Measurements from ENCODE around the gene HAUS3.
"Not testable (repeated sequence)": the region's sequence is repeated elsewhere in the genome, so short reads cannot be mapped to it uniquely, and the experiment has no call there.

HAUS3 gene

DNA sequence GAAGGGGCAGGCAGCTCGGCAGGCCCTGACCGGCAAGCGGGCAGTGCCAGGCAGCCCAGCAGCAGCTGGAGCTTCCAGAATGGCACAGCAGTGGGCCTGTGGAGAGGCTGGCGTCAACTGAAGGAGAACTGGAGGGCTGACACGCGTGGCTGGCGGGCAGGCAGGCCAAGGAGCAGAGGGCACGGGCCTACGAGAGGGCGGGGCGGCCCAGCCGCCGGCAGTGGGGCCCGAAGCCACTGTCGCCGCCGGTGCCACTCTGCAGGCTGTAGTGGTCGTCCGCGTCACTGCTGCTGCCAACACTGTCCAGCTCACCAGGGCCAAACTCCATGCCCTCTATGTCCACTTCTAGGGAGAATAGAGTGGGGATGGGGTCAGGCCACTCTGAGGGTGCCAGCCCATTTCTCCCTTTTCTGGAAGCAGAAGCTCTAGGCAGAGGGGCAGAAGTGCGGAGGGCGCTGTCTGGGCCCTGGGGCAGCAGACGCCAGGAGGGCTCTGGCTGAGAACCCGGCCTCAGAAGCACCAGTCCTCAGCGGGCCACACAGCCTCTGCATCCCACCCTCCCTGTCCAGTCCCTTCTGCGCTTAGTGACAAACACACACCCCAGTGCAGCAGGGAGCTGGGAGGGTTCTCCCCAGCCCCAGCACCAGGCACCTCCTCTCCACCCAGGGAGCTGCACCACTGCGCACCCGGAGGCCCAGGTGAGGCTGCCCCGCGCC is 8.6 kb upstream of the HAUS3 start:
- no peak for DNase-seq

GRCh38 chr4:2249526-2250356 is 7.8 kb upstream of the HAUS3 start:
- no peak for DNase-seq

- no peak for DNase-seq
Observed at GRCh38 chr4:2248821-2249261, 6.9 kb upstream of the HAUS3 start.

- DNase-seq = no peak
Observed at GRCh38 chr4:2248044-2248780, 6.3 kb upstream of the HAUS3 start.

- DNase-seq = no peak
Observed at GRCh38 chr4:2247128-2248043, 5.5 kb upstream of the HAUS3 start.

- no peak for DNase-seq
Observed at GRCh38 chr4:2246384-2247127, 4.6 kb upstream of the HAUS3 start.

GRCh38 chr4:2245787-2246275 is 3.9 kb upstream of the HAUS3 start:
- no peak for DNase-seq

- no peak for DNase-seq
Observed at GRCh38 chr4:2245057-2245786, 3.3 kb upstream of the HAUS3 start.

- DNase-seq = no peak
Observed at GRCh38 chr4:2243681-2244380, 1.9 kb upstream of the HAUS3 start.

DNA sequence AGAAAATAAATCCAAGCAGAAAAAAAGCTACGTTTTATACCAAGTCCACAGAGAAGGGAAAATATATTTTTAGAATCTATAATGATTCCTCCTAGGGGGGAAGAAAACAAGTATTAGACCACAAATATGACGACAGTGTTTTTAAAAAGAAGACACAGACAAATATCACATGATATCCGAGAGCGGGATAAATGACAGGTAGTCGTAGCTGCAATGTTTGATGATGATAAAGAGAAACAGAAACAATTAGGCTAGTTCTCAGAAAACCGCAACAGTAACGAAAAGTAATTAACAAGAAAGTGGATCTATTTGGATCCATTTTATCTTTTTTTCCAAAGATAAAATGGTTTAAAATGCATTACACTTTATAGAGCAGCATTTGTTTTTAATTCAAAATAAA is 918 bp downstream of the HAUS3 start:
- DNase-seq = no peak

DNA sequence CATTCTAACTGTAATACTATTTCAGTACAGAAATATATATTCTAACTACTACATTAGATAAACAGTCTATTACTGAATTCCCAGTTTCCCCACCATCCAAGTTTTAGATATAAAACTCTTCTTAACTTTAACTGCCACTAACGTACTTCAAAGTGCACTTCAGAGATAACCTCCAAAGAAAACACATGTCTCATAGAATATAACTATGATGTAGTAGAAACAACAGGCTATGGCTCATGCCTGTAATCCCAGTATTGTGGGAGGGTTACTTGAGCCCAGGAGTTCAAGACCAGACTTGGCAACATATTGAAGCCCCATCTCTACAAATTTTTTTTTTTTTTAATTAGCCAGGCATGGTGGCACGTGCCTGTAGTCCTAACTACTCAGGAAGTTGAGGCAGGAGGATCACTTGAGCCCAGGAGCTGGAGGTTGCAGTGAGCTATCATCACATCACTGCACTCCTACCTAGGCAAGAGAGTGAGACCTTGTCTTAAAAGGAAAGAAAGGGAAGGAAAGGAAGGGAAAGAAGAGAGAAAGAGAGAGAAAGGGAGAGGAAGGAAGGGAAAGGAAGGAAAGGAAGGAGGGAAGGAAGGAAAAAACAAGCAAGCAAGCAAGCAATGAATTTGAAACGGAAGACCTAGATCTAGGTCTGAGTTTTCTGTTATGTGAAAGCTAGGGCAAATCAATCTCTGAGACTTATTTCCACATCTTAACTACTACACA is 4.8 kb downstream of the HAUS3 start:
- no peak for DNase-seq

DNA sequence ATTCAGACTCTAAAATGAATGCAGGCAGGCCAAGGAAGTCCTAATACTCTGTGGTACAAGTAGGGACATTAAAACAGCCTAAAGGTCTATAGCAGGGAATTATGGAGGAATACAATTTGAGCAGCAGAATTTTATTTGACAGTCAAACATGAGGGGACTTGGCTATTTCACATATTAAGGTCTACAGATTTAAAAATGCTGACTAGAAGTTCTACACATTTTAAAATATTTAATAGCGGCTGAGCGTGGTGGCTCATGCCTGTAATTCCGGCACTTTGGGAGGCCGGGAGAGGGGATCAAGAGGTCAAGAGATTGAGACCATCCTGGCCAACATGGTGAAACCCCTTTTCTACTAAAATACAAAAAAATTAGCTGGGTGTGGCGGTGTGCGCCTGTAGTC is 10.8 kb downstream of the HAUS3 start:
- DNase-seq = no peak

DNA sequence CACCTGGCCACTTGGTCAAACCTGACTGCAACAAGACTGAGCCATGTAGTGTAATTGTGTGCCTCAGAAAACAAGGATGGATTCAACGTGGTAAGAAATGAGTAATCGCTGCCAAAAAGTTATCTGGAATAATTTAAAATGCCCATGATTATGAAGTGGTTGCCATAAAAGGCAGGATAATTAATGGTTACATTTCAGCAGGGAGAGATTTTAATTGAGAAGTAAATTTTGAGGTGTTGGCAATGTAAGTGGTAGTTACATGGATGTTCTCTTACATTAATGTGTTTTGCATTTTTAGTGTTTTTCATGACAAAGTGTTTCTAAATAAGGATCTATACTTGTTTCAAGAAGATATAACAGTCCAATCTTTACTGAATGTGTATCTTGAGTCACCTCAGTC is 15.7 kb downstream of the HAUS3 start:
- DNase-seq = no peak

DNA sequence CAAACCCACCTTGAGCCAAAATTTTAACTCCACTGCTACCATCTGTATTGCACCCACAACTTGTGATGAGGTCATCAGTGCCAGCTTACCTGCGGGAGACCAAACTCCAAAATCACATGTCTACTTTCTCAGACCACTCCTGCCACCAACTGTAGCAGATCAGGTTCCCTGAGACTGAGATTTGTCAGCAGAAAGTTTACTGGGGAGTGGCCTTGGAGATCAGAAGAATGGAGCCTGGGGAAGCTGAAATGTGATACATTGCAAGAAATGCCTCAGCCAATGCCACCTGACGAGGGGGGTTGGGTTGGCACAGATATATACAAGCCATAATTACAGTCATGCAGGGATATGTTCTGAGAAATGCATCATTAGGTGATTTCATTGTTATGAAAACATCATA is 19.1 kb downstream of the HAUS3 start:
- no peak for DNase-seq

DNA sequence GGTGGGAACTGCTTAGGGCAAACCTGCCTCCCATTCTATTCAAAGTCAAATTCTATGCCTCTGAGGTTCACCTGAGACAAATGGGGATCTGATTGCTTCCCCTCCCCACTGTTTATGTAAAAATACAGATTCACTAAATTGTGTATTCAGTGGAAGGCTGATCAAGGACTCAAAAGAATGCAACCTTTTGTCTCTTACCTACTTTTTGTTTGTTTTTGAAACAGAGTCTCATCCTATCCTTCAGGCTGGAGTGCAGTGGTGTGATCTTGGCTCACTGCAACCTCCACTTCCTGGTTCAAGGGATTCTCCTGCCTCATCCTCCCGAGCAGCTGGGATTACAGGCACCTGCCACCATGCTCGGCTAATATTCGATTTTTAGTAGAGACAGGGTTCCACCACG is 20.5 kb downstream of the HAUS3 start:
- not testable (repeated sequence) for DNase-seq

DNA sequence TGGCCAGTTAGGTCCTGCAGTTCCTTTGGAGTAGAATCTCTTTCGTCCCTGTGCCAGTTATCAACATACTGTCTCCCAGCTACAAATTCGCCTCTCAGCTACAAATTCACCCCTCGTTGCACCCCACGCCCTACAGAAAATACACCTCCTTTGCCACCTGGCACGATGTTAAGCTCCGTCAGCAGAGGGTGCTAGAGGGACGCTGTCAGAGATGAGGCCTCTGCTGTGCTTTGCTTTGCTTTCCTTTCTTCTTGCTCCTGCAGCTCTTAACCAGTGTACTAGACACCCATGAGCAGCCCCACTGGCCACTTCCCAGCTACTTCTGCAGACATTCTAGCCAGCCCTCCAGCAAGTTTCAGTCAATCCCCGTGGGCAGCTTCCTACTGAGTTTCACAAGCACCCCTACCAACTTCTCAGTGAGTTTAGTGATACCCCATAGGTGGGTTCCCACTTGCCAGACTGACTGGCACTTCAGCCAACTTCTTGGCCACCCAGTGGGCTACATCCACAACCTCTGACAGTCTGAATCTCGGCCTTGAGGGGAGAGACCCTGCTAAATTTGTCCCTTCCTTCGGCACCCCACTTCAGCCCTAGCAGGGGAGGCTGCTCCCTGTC is 21.8 kb downstream of the HAUS3 start:
- DNase-seq = peak; percentile 51

DNA sequence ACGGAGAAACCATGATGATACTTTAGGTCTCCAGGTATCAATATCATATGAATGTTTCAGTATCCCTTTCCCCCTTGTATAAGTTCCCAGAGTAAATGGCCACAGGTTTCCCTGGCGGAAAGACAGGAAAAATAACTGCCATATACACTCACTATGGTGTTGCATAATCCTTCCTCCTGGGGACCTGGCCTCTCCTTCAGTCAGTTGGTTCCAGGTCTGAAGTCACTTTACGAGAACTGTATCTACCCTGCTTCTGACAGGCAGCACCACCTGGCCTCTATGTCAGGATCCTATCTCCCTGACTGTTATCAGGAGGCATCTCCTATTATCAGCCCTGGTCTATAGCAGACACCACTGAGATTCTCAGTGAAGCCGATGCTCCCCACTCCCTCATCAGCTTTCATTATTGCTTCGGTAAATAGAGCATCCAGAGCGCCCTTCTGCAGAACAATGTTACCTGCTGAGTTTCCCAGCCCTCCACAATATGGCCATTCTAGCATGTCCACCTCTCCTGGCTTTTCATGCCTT is 22.6 kb downstream of the HAUS3 start:
- DNase-seq = no peak

DNA sequence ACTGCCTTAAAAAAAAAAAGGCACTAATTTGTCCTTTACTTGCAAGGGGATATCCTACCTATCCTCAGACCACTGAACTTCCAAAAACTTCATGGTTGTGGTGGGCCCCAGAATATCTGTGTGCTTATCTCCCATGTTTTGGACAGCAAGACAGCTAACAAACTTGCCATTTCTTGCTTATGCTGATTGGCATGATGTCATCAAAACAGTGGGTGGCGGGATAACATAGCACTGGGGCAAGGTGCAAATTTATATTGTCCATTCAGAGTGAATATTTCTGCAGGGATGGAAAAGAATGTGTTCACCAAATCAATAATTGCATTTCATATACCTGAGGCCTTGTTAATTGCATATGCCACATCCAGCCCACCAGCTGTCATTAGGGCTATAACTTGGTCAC is 23.5 kb downstream of the HAUS3 start:
- no peak for DNase-seq

GRCh38 chr4:2217726-2218125 is 24.2 kb downstream of the HAUS3 start:
- DNase-seq = no peak

Measured in NCI-H2081 treated with DMSO at 0.1 percent for 48 hours (cell line).